Measurements from ENCODE around the gene ZNF462. TPM values are rescaled to one million over a fixed set of nuclear protein-coding genes. Genes with fewer than 3 reads are reported as not detected.
A peak's percentile ranks its signal among the peaks of the same experiment; 100 is the strongest.

The ZNF462 gene
- total RNA-seq, 1 donor, result 9.8 TPM

DNA sequence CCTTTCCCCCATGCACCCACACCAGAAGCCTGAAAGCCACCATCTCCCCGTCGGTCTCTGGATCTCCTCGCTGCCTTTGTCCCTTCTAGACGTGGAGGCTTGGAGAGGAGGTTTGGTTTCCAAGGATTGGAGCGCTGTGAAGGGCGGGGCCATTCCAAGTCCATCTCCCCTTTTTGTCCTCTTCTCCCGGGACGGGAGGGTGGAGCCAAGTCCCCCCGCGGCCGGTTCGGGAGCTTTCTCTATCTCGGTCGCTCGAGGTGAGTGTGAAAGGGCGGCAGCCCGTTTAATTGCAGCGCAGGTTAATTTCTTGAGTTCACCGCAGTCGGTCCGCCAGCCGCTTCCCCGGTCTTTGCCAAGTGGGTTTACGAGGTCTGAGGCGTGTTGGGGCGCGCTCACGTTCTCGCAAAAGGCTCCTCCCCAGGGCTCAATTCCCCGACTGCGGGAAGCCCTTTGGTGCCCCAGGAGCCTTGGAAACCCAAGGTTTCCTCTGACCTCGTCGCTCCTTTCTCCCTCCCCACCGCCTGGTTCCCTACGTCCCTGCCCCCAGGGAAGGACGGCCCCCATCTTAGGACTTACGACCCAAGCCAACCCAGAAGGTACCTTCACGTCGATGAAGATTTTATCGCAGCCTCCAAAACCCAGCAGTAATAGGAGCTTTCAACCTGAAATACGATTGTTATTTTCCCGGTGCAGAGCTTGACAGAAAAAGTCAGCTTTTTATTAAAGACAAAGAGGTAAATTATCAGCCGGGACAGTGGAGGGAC lies 2.8 kb upstream of the ZNF462 start:
- no peaks in the 10 kb centered on the region for H3K36me3 ChIP-seq (ENCODE audit: insufficient read depth, low read length)
- peak overlapping the region; percentile 97 for H2AFZ ChIP-seq (ENCODE audit: low read length)
- H3K4me2 ChIP-seq (ENCODE audit: insufficient read depth, low read length), result peak overlapping the region; percentile 98
- peak overlapping the region; percentile 90 for H3K4me3 ChIP-seq (ENCODE audit: insufficient read depth, low read length)
- TF ChIP-seq CTCF (IDR thresholded peaks at IDR 0.05; ENCODE audit: extremely low read depth, low read depth, low read length), result no peak
- H3K4me1 ChIP-seq (ENCODE audit: insufficient read depth, low read length), result peaks cover 10% of the 10 kb centered on the region
- no peak for DNase-seq (ENCODE audit: insufficient read length, low spot score, missing footprints)
- H3K9me3 ChIP-seq (ENCODE audit: low read depth, low read length), result no peaks in the 10 kb centered on the region
- peaks cover 2% of the 10 kb centered on the region for H3K79me2 ChIP-seq (ENCODE audit: insufficient read depth, low read length)
- no peaks in the 10 kb centered on the region for H4K20me1 ChIP-seq (ENCODE audit: insufficient read depth, low read length)
- H3K27ac ChIP-seq (ENCODE audit: low read depth, low read length), result no peak overlapping the region
- H3K27me3 ChIP-seq (ENCODE audit: insufficient read depth, low read length), result peaks cover 13% of the 10 kb centered on the region

GRCh38 chr9:106860721-106861639 lies 2.0 kb upstream of the ZNF462 start:
- peaks cover 13% of the 10 kb centered on the region for H3K27me3 ChIP-seq (ENCODE audit: insufficient read depth, low read length)
- peak overlapping the region; percentile 97 for H2AFZ ChIP-seq (ENCODE audit: low read length)
- no peaks in the 10 kb centered on the region for H3K36me3 ChIP-seq (ENCODE audit: insufficient read depth, low read length)
- H3K9me3 ChIP-seq (ENCODE audit: low read depth, low read length), result no peaks in the 10 kb centered on the region
- peak overlapping the region; percentile 98 for H3K4me2 ChIP-seq (ENCODE audit: insufficient read depth, low read length)
- H3K79me2 ChIP-seq (ENCODE audit: insufficient read depth, low read length), result peaks cover 10% of the 10 kb centered on the region
- no peaks in the 10 kb centered on the region for H4K20me1 ChIP-seq (ENCODE audit: insufficient read depth, low read length)
- peaks cover 10% of the 10 kb centered on the region for H3K4me1 ChIP-seq (ENCODE audit: insufficient read depth, low read length)
- DNase-seq (ENCODE audit: insufficient read length, low spot score, missing footprints), result peak; percentile 73
- H3K27ac ChIP-seq (ENCODE audit: low read depth, low read length), result no peak overlapping the region
- peak overlapping the region; percentile 90 for H3K4me3 ChIP-seq (ENCODE audit: insufficient read depth, low read length)
- no peak for TF ChIP-seq CTCF (IDR thresholded peaks at IDR 0.05; ENCODE audit: extremely low read depth, low read depth, low read length)

GRCh38 chr9:106861640-106862109 lies 1.3 kb upstream of the ZNF462 start:
- Histone ChIP-seq H3K4me2 (ENCODE audit: insufficient read depth, low read length) (peak overlapping the region; percentile 98), H3K27me3 (ENCODE audit: insufficient read depth, low read length) (peaks cover 13% of the 10 kb centered on the region), H3K4me1 (ENCODE audit: insufficient read depth, low read length) (peaks cover 10% of the 10 kb centered on the region), H3K36me3 (ENCODE audit: insufficient read depth, low read length) (no peaks in the 10 kb centered on the region), H3K4me3 (ENCODE audit: insufficient read depth, low read length) (peak overlapping the region; percentile 90), H2AFZ (ENCODE audit: low read length) (peak overlapping the region; percentile 97), H3K27ac (ENCODE audit: low read depth, low read length) (no peak overlapping the region), H4K20me1 (ENCODE audit: insufficient read depth, low read length) (no peaks in the 10 kb centered on the region), H3K79me2 (ENCODE audit: insufficient read depth, low read length) (peaks cover 15% of the 10 kb centered on the region), H3K9me3 (ENCODE audit: low read depth, low read length) (no peaks in the 10 kb centered on the region)
- TF ChIP-seq CTCF (IDR thresholded peaks at IDR 0.05; ENCODE audit: extremely low read depth, low read depth, low read length), result no peak
- DNase-seq (ENCODE audit: insufficient read length, low spot score, missing footprints), result peak; percentile 55
